Measurements from ENCODE around the gene PDE7B. TPM values are rescaled to one million over a fixed set of nuclear protein-coding genes. Genes with fewer than 3 reads are reported as not detected.

PDE7B gene
- total and polyA plus RNA-seq, 8 donors, result 0.29 to 73.2 (median 5.0) TPM

GRCh38 chr6:136060052-136060451 is 208.6 kb downstream of the PDE7B start:
- peak overlapping the region in 1 of 5 donors; percentile 14 for H3K27ac ChIP-seq
- intact Hi-C loops (cut with DNase I; ENCODE audit: low total_unique reads), result no loop called here
- no peak for DNase-seq
- no peaks in the 10 kb centered on the region for H3K9me3 ChIP-seq
- peaks cover 0 to 33% (median 4%) of the 10 kb centered on the region in 4 donors for H3K4me1 ChIP-seq
- H3K36me3 ChIP-seq, result no peaks in the 10 kb centered on the region
- no peaks in the 10 kb centered on the region for H3K27me3 ChIP-seq
- TF ChIP-seq POLR2AphosphoS5 (IDR thresholded peaks at IDR 0.05) (no peak), EP300 (IDR thresholded peaks at IDR 0.05) (no peak), CTCF (IDR thresholded peaks at IDR 0.05) (no peak), POLR2A (IDR thresholded peaks at IDR 0.05) (no peak)
- no peak overlapping the region for H3K4me3 ChIP-seq

- no peaks in the 10 kb centered on the region for H3K9me3 ChIP-seq
- H3K36me3 ChIP-seq, result no peaks in the 10 kb centered on the region
- H3K4me3 ChIP-seq, result no peak overlapping the region
- no peak for TF ChIP-seq POLR2AphosphoS5 (IDR thresholded peaks at IDR 0.05)
- TF ChIP-seq POLR2A (IDR thresholded peaks at IDR 0.05), result no peak
- no peak for TF ChIP-seq EP300 (IDR thresholded peaks at IDR 0.05)
- TF ChIP-seq CTCF (IDR thresholded peaks at IDR 0.05), result no peak
- H3K27me3 ChIP-seq, result no peaks in the 10 kb centered on the region
- peaks cover 0 to 29% (median 4%) of the 10 kb centered on the region in 4 donors for H3K4me1 ChIP-seq
- intact Hi-C loops (cut with DNase I; ENCODE audit: low total_unique reads), result no loop called here
- H3K27ac ChIP-seq, result no peak overlapping the region
- no peak for DNase-seq
These were observed 209.3 kb downstream of the PDE7B start for GRCh38 chr6:136060759-136061158.

GRCh38 chr6:136061701-136062100 is 210.2 kb downstream of the PDE7B start:
- no peaks in the 10 kb centered on the region for H3K36me3 ChIP-seq
- WGBS, 5 donors, result 94 to 95% (median 94%) methylated on average over 5 of the region's 5 CpGs
- intact Hi-C loops (cut with DNase I; ENCODE audit: low total_unique reads), result no loop called here
- H3K9me3 ChIP-seq, result no peaks in the 10 kb centered on the region
- no peaks in the 10 kb centered on the region for H3K27me3 ChIP-seq
- H3K27ac ChIP-seq, result no peak overlapping the region
- H3K4me1 ChIP-seq, result peaks cover 0 to 25% (median 4%) of the 10 kb centered on the region in 4 donors
- TF ChIP-seq EP300 (IDR thresholded peaks at IDR 0.05) (no peak), POLR2A (IDR thresholded peaks at IDR 0.05) (no peak)
- no peak for DNase-seq
- H3K4me3 ChIP-seq, result no peak overlapping the region

GRCh38 chr6:136063096-136063495 is 211.6 kb downstream of the PDE7B start:
- DNase-seq, result no peak
- no peaks in the 10 kb centered on the region for H3K9me3 ChIP-seq
- intact Hi-C loops (cut with DNase I; ENCODE audit: low total_unique reads), result no loop called here
- TF ChIP-seq POLR2A (IDR thresholded peaks at IDR 0.05) (no peak), POLR2AphosphoS5 (IDR thresholded peaks at IDR 0.05) (no peak)
- H3K4me1 ChIP-seq, result peaks cover 0 to 25% (median 4%) of the 10 kb centered on the region in 4 donors
- no peaks in the 10 kb centered on the region for H3K36me3 ChIP-seq
- H3K4me3 ChIP-seq, result no peak overlapping the region
- 75 to 91% (median 81%) methylated on average over 3 of the region's 3 CpGs for WGBS, 5 donors
- no peaks in the 10 kb centered on the region for H3K27me3 ChIP-seq
- no peak overlapping the region for H3K27ac ChIP-seq

- Histone ChIP-seq H3K4me1 (peaks cover 0 to 13% (median 7%) of the 10 kb centered on the region in 4 donors), H3K9me3 (no peaks in the 10 kb centered on the region), H3K27me3 (no peaks in the 10 kb centered on the region), H3K27ac (no peak overlapping the region), H3K4me3 (no peak overlapping the region), H3K36me3 (no peaks in the 10 kb centered on the region)
- 67 to 90% (median 73%) methylated on average over 3 of the region's 3 CpGs for WGBS, 5 donors
- TF ChIP-seq POLR2A (IDR thresholded peaks at IDR 0.05) (no peak), POLR2AphosphoS5 (IDR thresholded peaks at IDR 0.05) (peak in 1 of 3 donors; percentile 7)
- intact Hi-C loops (cut with DNase I; ENCODE audit: low total_unique reads), result no loop called here
- DNase-seq, result no peak
These were observed 214.5 kb downstream of the PDE7B start for GRCh38 chr6:136066005-136066404.

- Histone ChIP-seq H3K27ac (peak overlapping the region in 3 of 5 donors; percentile 1 to 52 (median 50)), H3K4me1 (peaks cover 0 to 10% (median 7%) of the 10 kb centered on the region in 4 donors), H3K36me3 (no peaks in the 10 kb centered on the region), H3K9me3 (no peaks in the 10 kb centered on the region), H3K27me3 (no peaks in the 10 kb centered on the region), H3K4me3 (no peak overlapping the region)
- DNase-seq, result peak in 1 of 2 donors; percentile 18
- 81 to 89% (median 85%) methylated on average over 10 of the region's 10 CpGs for WGBS, 5 donors
- intact Hi-C loops (cut with DNase I; ENCODE audit: low total_unique reads), result no loop called here
- no peak for TF ChIP-seq EP300 (IDR thresholded peaks at IDR 0.05)
- no peak for TF ChIP-seq POLR2A (IDR thresholded peaks at IDR 0.05)
- no peak for TF ChIP-seq CTCF (IDR thresholded peaks at IDR 0.05)
- TF ChIP-seq POLR2AphosphoS5 (IDR thresholded peaks at IDR 0.05), result peak in 1 of 3 donors; percentile 18
These were observed 216.3 kb downstream of the PDE7B start for GRCh38 chr6:136067731-136068341.
